ENCODE measurements around the gene GTPBP2. TPM values are rescaled to one million over a fixed set of nuclear protein-coding genes. Genes with fewer than 3 reads are reported as not detected.

The GTPBP2 gene
- total RNA-seq, 1 donor from 2014 or later = 176 TPM

DNA sequence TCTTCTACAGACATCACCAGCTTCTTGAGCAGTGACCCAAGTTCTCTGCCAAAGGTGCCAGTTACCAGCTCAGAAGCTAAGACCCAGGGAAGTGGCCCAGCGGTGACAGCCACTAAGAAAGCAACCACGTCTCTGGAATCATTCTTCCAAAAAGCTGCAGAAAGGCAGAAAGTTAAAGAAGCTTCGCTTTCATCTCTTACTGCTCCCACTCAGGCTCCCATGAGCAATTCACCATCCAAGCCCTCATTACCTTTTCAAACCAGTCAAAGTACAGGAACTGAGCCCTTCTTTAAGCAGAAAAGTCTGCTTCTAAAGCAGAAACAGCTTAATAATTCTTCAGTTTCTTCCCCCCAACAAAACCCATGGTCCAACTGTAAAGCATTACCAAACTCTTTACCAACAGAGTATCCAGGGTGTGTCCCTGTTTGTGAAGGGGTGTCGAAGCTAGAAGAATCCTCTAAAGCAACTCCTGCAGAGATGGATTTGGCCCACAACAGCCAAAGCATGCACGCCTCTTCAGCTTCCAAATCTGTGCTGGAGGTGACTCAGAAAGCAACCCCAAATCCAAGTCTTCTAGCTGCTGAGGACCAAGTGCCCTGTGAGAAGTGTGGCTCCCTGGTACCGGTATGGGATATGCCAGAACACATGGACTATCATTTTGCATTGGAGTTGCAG lies 15.2 kb downstream of the GTPBP2 start:
- Histone ChIP-seq H3K27me3 (ENCODE audit: control insufficient read depth, insufficient read depth, low read length) (no peaks in the 10 kb centered on the region), H3K4me3 (ENCODE audit: low read depth, low read length) (no peak overlapping the region), H3K36me3 (ENCODE audit: control insufficient read depth, insufficient read depth, low read length) (peaks cover 10% of the 10 kb centered on the region)
- DNase-seq (ENCODE audit: low read depth) = no peak
- no peak for FAIRE-seq
- TF ChIP-seq, protein P1, sequence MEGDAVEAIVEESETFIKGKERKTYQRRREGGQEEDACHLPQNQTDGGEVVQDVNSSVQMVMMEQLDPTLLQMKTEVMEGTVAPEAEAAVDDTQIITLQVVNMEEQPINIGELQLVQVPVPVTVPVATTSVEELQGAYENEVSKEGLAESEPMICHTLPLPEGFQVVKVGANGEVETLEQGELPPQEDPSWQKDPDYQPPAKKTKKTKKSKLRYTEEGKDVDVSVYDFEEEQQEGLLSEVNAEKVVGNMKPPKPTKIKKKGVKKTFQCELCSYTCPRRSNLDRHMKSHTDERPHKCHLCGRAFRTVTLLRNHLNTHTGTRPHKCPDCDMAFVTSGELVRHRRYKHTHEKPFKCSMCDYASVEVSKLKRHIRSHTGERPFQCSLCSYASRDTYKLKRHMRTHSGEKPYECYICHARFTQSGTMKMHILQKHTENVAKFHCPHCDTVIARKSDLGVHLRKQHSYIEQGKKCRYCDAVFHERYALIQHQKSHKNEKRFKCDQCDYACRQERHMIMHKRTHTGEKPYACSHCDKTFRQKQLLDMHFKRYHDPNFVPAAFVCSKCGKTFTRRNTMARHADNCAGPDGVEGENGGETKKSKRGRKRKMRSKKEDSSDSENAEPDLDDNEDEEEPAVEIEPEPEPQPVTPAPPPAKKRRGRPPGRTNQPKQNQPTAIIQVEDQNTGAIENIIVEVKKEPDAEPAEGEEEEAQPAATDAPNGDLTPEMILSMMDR (IDR thresholded peaks at IDR 0.05; ENCODE audit: insufficient read depth, low read length, severe bottlenecking) = no peak

DNA sequence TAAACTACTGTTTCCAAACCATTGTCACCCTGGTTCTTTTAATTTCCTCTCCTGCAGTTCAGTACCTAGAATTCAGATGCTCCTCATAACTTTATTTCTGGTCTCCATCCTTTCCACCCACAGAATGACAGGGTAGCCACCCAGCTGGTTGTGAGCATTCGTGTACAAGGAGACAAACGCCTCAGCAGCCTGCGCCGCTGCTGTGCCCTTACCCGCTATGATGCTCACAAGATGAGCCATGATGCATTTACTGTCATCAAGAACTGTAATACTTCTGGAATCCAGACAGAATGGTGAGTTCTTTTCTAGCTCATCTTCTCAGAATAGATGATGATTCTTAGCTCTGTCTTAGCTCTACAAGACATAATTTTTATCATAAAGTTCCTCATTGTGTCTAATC lies 18.6 kb downstream of the GTPBP2 start:
- TF ChIP-seq, protein P1 (IDR thresholded peaks at IDR 0.05; ENCODE audit: insufficient read depth, low read length, severe bottlenecking) = no peak
- H3K36me3 ChIP-seq (ENCODE audit: control insufficient read depth, insufficient read depth, low read length) = peaks cover 10% of the 10 kb centered on the region
- no peak for DNase-seq (ENCODE audit: low read depth)
- FAIRE-seq = no peak
- H3K4me3 ChIP-seq (ENCODE audit: low read depth, low read length) = no peak overlapping the region
- no peaks in the 10 kb centered on the region for H3K27me3 ChIP-seq (ENCODE audit: control insufficient read depth, insufficient read depth, low read length)

DNA sequence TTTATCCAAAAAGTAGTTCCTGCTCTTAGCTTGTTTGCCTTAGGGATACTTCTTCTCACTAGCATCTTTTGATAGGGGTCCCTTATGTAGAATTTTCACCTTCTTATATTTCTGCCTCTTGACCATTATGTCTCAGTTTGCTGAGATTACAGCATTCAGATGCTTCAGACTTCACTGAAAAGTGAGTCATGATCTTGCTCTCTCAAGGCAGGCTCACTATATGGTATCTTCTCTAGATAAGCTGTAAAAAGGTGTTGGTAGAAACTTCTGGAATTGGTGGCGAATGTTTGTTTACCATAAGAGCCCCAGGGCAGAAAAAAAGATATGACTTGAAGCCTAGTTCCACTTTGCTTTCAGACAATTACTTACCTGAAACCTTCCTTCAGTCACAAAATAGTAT lies 19.7 kb downstream of the GTPBP2 start:
- Histone ChIP-seq H3K27me3 (ENCODE audit: control insufficient read depth, insufficient read depth, low read length) (no peaks in the 10 kb centered on the region), H3K36me3 (ENCODE audit: control insufficient read depth, insufficient read depth, low read length) (peaks cover 16% of the 10 kb centered on the region), H3K4me3 (ENCODE audit: low read depth, low read length) (no peak overlapping the region)
- DNase-seq (ENCODE audit: low read depth) (no peak), FAIRE-seq (no peak)
- TF ChIP-seq, protein P1 (IDR thresholded peaks at IDR 0.05; ENCODE audit: insufficient read depth, low read length, severe bottlenecking) = no peak

DNA sequence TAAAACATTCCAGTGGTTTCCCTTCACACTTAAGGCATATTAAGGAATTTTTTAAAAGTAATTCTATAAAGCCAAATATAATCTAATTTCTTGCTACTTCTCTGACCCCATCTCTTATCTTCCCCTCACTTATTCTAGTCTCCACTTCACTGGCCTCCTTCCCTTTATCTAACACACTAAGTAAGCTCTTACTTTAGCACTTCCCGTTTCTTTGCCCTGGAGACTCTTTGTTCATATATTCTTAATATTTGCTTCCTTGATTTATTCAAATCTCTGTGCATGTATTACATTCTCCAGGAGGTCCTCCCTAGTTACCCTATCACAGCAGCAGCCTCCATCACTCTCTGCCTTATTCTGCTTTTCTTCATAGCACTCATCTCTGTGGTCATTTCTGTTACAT lies 20.3 kb downstream of the GTPBP2 start:
- no peak for FAIRE-seq
- Histone ChIP-seq H3K27me3 (ENCODE audit: control insufficient read depth, insufficient read depth, low read length) (no peaks in the 10 kb centered on the region), H3K36me3 (ENCODE audit: control insufficient read depth, insufficient read depth, low read length) (peaks cover 14% of the 10 kb centered on the region), H3K4me3 (ENCODE audit: low read depth, low read length) (no peak overlapping the region)
- TF ChIP-seq, protein P1 (IDR thresholded peaks at IDR 0.05; ENCODE audit: insufficient read depth, low read length, severe bottlenecking) = no peak
- no peak for DNase-seq (ENCODE audit: low read depth)

DNA sequence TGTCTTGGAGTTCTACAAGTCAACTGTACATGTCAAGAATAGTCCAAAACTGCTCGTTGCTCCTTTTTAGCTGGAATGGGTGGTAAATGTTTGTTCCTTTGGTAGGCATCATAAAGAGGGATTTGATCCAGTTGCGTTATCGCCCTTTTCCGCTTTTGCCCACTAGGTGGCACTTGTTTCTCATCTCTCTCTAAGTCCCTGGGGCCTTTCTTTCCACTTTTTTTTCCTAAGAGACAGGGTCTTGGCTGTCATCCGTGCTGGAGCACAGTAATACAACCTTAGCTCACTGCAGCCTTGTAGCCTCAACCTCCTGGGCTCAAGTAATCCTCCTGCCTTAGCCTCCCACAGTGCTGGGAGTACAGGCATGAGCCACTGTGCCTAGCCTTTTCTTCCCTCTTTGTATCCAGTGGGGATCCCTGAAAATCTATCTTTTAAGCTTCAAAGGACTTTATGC lies 20.7 kb downstream of the GTPBP2 start:
- Histone ChIP-seq H3K36me3 (ENCODE audit: control insufficient read depth, insufficient read depth, low read length) (peaks cover 14% of the 10 kb centered on the region), H3K4me3 (ENCODE audit: low read depth, low read length) (no peak overlapping the region), H3K27me3 (ENCODE audit: control insufficient read depth, insufficient read depth, low read length) (no peaks in the 10 kb centered on the region)
- FAIRE-seq = peak; percentile 18
- DNase-seq (ENCODE audit: low read depth) = peak; percentile 71
- TF ChIP-seq, protein P1 (IDR thresholded peaks at IDR 0.05; ENCODE audit: insufficient read depth, low read length, severe bottlenecking) = peak; percentile 85

DNA sequence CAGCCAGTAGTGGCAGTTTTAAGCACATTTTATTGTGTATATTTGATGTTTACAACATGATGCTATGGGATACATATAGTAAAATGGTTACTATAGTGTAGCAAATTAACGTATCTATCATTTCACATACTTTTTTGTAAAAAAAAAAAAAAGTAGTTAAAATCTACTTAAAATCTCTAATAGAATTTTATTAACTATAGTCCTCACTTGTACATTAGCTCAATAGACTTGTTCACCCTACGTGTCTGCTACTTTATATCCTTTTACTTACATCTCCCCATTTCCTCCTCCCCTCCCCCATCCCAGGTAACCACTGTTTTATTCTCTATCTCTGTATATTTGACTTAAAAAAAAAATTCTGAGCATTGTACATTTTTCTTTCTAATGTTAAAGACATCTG lies 23.0 kb downstream of the GTPBP2 start:
- peaks cover 19% of the 10 kb centered on the region for H3K36me3 ChIP-seq (ENCODE audit: control insufficient read depth, insufficient read depth, low read length)
- TF ChIP-seq, protein P1 (IDR thresholded peaks at IDR 0.05; ENCODE audit: insufficient read depth, low read length, severe bottlenecking) = no peak
- no peak overlapping the region for H3K4me3 ChIP-seq (ENCODE audit: low read depth, low read length)
- no peaks in the 10 kb centered on the region for H3K27me3 ChIP-seq (ENCODE audit: control insufficient read depth, insufficient read depth, low read length)
- no peak for FAIRE-seq
- no peak for DNase-seq (ENCODE audit: low read depth)
